ENCODE measurements around the gene OOSP3. TPM values are rescaled to one million over a fixed set of nuclear protein-coding genes. Genes with fewer than 3 reads are reported as not detected.

The OOSP3 gene
- total and polyA plus RNA-seq, 2 donors: 0.05 TPM; not detected in 1

- Histone ChIP-seq H3K27ac (ENCODE audit: low read depth in 1 of 2, low read length in 1 of 2) (no peak overlapping the region), H3K4me1 (ENCODE audit: control insufficient read depth in 2 of 2, insufficient read depth in 2 of 2, low read length in 2 of 2) (no peaks in the 10 kb centered on the region), H3K27me3 (ENCODE audit: control insufficient read depth in 2 of 2, insufficient read depth in 1 of 2, low read length in 1 of 2) (no peaks in the 10 kb centered on the region), H3K4me3 (ENCODE audit: low read length in 2 of 2) (no peak overlapping the region), H3K36me3 (ENCODE audit: control insufficient read depth in 2 of 2, insufficient read depth in 2 of 2, low read length in 1 of 2) (no peaks in the 10 kb centered on the region), H3K9me3 (ENCODE audit: control insufficient read depth in 2 of 2, insufficient read depth in 1 of 2, low read length in 1 of 2) (peaks cover 1 to 8% of the 10 kb centered on the region in 2 donors)
- DNase-seq (ENCODE audit: low read depth in 6 of 9, low spot score in 9 of 9): peak in 7 of 9 donors; percentile 6 to 58 (median 13)
- 90% methylated on average over 3 of the region's 3 CpGs for whole genome bisulfite sequencing
These were observed 40.5 kb downstream of the OOSP3 start for GRCh38 chr11:59918987-59919589.

GRCh38 chr11:59923813-59924212 is 45.2 kb downstream of the OOSP3 start:
- Histone ChIP-seq H3K4me3 (ENCODE audit: low read length in 2 of 2) (no peak overlapping the region), H3K9me3 (ENCODE audit: control insufficient read depth in 2 of 2, insufficient read depth in 1 of 2, low read length in 1 of 2) (peaks cover 1 to 18% of the 10 kb centered on the region in 2 donors)
- 98% methylated on average over 6 of the region's 6 CpGs for WGBS

DNA sequence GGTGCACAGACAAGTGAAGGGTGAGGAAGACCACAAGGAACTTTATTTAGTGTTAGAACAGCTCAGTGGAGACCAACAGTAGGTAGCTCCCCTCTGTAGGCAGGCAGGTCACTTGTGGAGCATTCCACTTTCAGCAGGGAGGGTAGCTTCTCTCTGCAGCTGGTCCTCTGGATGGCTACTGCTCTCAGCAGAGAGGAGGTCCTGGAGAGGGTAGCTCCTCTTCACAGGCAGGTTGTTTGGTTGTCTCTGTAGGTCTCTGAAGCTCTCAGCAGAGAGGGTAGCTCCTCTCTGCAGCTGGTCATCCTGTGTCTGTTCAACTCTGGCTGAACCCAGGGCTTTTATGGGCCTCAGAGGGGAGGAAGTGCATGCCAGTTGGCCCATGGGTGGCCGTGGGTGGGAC is 53.1 kb downstream of the OOSP3 start:
- H3K9me3 ChIP-seq (ENCODE audit: control insufficient read depth in 2 of 2, insufficient read depth in 1 of 2, low read length in 1 of 2): peaks cover 0 to 11% of the 10 kb centered on the region in 2 donors
- WGBS: 88% methylated on average over 1 of the region's 1 CpG
- H3K27ac ChIP-seq (ENCODE audit: low read depth in 1 of 2, low read length in 1 of 2): no peak overlapping the region
- H3K4me1 ChIP-seq (ENCODE audit: control insufficient read depth in 2 of 2, insufficient read depth in 2 of 2, low read length in 2 of 2): no peaks in the 10 kb centered on the region
- H3K4me3 ChIP-seq (ENCODE audit: low read length in 2 of 2): no peak overlapping the region
- H3K36me3 ChIP-seq (ENCODE audit: control insufficient read depth in 2 of 2, insufficient read depth in 2 of 2, low read length in 1 of 2): no peaks in the 10 kb centered on the region
- H3K27me3 ChIP-seq (ENCODE audit: control insufficient read depth in 2 of 2, insufficient read depth in 1 of 2, low read length in 1 of 2): no peaks in the 10 kb centered on the region
- DNase-seq (ENCODE audit: low read depth in 6 of 9, low spot score in 9 of 9): no peak

More at GRCh38 chr11:59923813-59924212, 45.2 kb downstream of the OOSP3 start:
- Histone ChIP-seq H3K27me3 (ENCODE audit: control insufficient read depth in 2 of 2, insufficient read depth in 1 of 2, low read length in 1 of 2) (no peaks in the 10 kb centered on the region), H3K36me3 (ENCODE audit: control insufficient read depth in 2 of 2, insufficient read depth in 2 of 2, low read length in 1 of 2) (no peaks in the 10 kb centered on the region), H3K4me1 (ENCODE audit: control insufficient read depth in 2 of 2, insufficient read depth in 2 of 2, low read length in 2 of 2) (no peaks in the 10 kb centered on the region), H3K27ac (ENCODE audit: low read depth in 1 of 2, low read length in 1 of 2) (no peak overlapping the region)
- peak in 1 of 9 donors; percentile 21 for DNase-seq (ENCODE audit: low read depth in 6 of 9, low spot score in 9 of 9)

DNA sequence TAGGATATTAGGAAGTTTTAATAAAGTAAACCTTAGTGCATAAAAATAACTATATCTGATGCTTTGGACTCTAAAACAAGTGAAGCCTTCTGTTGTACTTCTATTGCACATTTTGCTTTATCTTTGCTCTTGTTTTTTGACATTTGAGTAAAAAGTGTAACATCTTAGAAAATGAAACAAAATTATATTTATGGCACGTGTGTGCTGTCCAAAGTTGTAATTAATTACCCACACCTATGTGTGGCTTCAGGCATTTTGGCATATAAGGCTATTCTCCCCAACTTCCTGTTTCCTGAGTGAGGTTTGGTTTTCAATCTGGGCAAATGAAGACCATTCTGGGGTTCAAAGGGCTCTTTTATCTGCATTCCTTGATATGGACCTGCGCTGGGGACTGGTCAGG is 59.5 kb downstream of the OOSP3 start, which contains the start of gene OOSP1:
Gene OOSP1 (plus strand): TSS at position 301 of the 400 bp plus-strand sequence. CDS start 23 bp downstream, at position 324.
- no peaks in the 10 kb centered on the region for H3K4me1 ChIP-seq (ENCODE audit: control insufficient read depth in 2 of 2, insufficient read depth in 2 of 2, low read length in 2 of 2)
- no peak within 1 kb of the TSS for H3K4me3 ChIP-seq (ENCODE audit: low read length in 2 of 2)
- DNase-seq (ENCODE audit: low read depth in 6 of 9, low spot score in 9 of 9): no peak
- no peak within 1 kb of the TSS for H3K27ac ChIP-seq (ENCODE audit: low read depth in 1 of 2, low read length in 1 of 2)
- no peaks in the 10 kb centered on the region for H3K27me3 ChIP-seq (ENCODE audit: control insufficient read depth in 2 of 2, insufficient read depth in 1 of 2, low read length in 1 of 2)
- WGBS: 55% methylated on average over 2 of the region's 2 CpGs
- H3K36me3 ChIP-seq (ENCODE audit: control insufficient read depth in 2 of 2, insufficient read depth in 2 of 2, low read length in 1 of 2): no peaks in the 10 kb centered on the region
- H3K9me3 ChIP-seq (ENCODE audit: control insufficient read depth in 2 of 2, insufficient read depth in 1 of 2, low read length in 1 of 2): no peaks in the 10 kb centered on the region

DNA sequence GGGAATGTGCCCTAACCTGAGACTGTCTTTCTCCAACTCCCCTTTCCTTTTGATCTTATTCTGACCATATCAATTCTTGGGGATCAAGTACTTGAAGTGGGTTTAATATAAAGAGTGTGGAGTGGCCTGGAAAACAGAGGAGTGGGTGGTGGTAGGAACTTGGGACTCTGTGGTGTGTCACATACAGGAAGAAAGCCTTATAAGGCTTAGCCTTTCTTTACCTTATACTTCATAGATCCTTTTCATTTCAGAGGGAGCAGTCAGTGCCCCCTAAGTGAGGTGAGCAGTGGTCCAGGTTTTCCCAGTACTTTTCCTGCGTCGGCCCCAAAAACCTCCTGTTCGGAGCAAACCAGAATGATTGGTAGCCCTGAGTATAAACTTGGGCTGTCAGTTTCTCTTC is 60.1 kb downstream of the OOSP3 start:
- H3K9me3 ChIP-seq (ENCODE audit: control insufficient read depth in 2 of 2, insufficient read depth in 1 of 2, low read length in 1 of 2): no peaks in the 10 kb centered on the region
- DNase-seq (ENCODE audit: low read depth in 6 of 9, low spot score in 9 of 9): no peak
- H3K36me3 ChIP-seq (ENCODE audit: control insufficient read depth in 2 of 2, insufficient read depth in 2 of 2, low read length in 1 of 2): no peaks in the 10 kb centered on the region
- H3K4me3 ChIP-seq (ENCODE audit: low read length in 2 of 2): no peak overlapping the region
- H3K27ac ChIP-seq (ENCODE audit: low read depth in 1 of 2, low read length in 1 of 2): no peak overlapping the region
- WGBS: 98% methylated on average over 3 of the region's 3 CpGs
- no peaks in the 10 kb centered on the region for H3K27me3 ChIP-seq (ENCODE audit: control insufficient read depth in 2 of 2, insufficient read depth in 1 of 2, low read length in 1 of 2)
- H3K4me1 ChIP-seq (ENCODE audit: control insufficient read depth in 2 of 2, insufficient read depth in 2 of 2, low read length in 2 of 2): no peaks in the 10 kb centered on the region

- Histone ChIP-seq H3K4me1 (ENCODE audit: control insufficient read depth in 2 of 2, insufficient read depth in 2 of 2, low read length in 2 of 2) (no peaks in the 10 kb centered on the region), H3K27me3 (ENCODE audit: control insufficient read depth in 2 of 2, insufficient read depth in 1 of 2, low read length in 1 of 2) (no peaks in the 10 kb centered on the region), H3K27ac (ENCODE audit: low read depth in 1 of 2, low read length in 1 of 2) (no peak overlapping the region), H3K9me3 (ENCODE audit: control insufficient read depth in 2 of 2, insufficient read depth in 1 of 2, low read length in 1 of 2) (no peaks in the 10 kb centered on the region), H3K4me3 (ENCODE audit: low read length in 2 of 2) (no peak overlapping the region), H3K36me3 (ENCODE audit: control insufficient read depth in 2 of 2, insufficient read depth in 2 of 2, low read length in 1 of 2) (no peaks in the 10 kb centered on the region)
- DNase-seq (ENCODE audit: low read depth in 6 of 9, low spot score in 9 of 9): no peak
- WGBS: 83% methylated on average over 2 of the region's 2 CpGs
These were observed 60.9 kb downstream of the OOSP3 start for GRCh38 chr11:59939482-59939881.

GRCh38 chr11:59941091-59941490 is 62.5 kb downstream of the OOSP3 start:
- Histone ChIP-seq H3K27me3 (ENCODE audit: control insufficient read depth in 2 of 2, insufficient read depth in 1 of 2, low read length in 1 of 2) (no peaks in the 10 kb centered on the region), H3K36me3 (ENCODE audit: control insufficient read depth in 2 of 2, insufficient read depth in 2 of 2, low read length in 1 of 2) (no peaks in the 10 kb centered on the region), H3K27ac (ENCODE audit: low read depth in 1 of 2, low read length in 1 of 2) (no peak overlapping the region), H3K4me3 (ENCODE audit: low read length in 2 of 2) (no peak overlapping the region), H3K4me1 (ENCODE audit: control insufficient read depth in 2 of 2, insufficient read depth in 2 of 2, low read length in 2 of 2) (no peaks in the 10 kb centered on the region), H3K9me3 (ENCODE audit: control insufficient read depth in 2 of 2, insufficient read depth in 1 of 2, low read length in 1 of 2) (no peaks in the 10 kb centered on the region)
- WGBS: 96% methylated on average over 4 of the region's 4 CpGs
- DNase-seq (ENCODE audit: low read depth in 6 of 9, low spot score in 9 of 9): no peak

- DNase-seq (ENCODE audit: low read depth in 6 of 9, low spot score in 9 of 9): no peak
- 99% methylated on average over 3 of the region's 3 CpGs for WGBS
- Histone ChIP-seq H3K27ac (ENCODE audit: low read depth in 1 of 2, low read length in 1 of 2) (no peak overlapping the region), H3K9me3 (ENCODE audit: control insufficient read depth in 2 of 2, insufficient read depth in 1 of 2, low read length in 1 of 2) (no peaks in the 10 kb centered on the region), H3K4me3 (ENCODE audit: low read length in 2 of 2) (no peak overlapping the region), H3K27me3 (ENCODE audit: control insufficient read depth in 2 of 2, insufficient read depth in 1 of 2, low read length in 1 of 2) (no peaks in the 10 kb centered on the region), H3K4me1 (ENCODE audit: control insufficient read depth in 2 of 2, insufficient read depth in 2 of 2, low read length in 2 of 2) (no peaks in the 10 kb centered on the region), H3K36me3 (ENCODE audit: control insufficient read depth in 2 of 2, insufficient read depth in 2 of 2, low read length in 1 of 2) (no peaks in the 10 kb centered on the region)
These were observed 65.6 kb downstream of the OOSP3 start for GRCh38 chr11:59943997-59944714.

- no peaks in the 10 kb centered on the region for H3K27me3 ChIP-seq (ENCODE audit: control insufficient read depth in 2 of 2, insufficient read depth in 1 of 2, low read length in 1 of 2)
- H3K27ac ChIP-seq (ENCODE audit: low read depth in 1 of 2, low read length in 1 of 2): no peak overlapping the region
- no peaks in the 10 kb centered on the region for H3K9me3 ChIP-seq (ENCODE audit: control insufficient read depth in 2 of 2, insufficient read depth in 1 of 2, low read length in 1 of 2)
- 91% methylated on average over 2 of the region's 2 CpGs for WGBS
- no peak overlapping the region for H3K4me3 ChIP-seq (ENCODE audit: low read length in 2 of 2)
- H3K4me1 ChIP-seq (ENCODE audit: control insufficient read depth in 2 of 2, insufficient read depth in 2 of 2, low read length in 2 of 2): no peaks in the 10 kb centered on the region
- no peak for DNase-seq (ENCODE audit: low read depth in 6 of 9, low spot score in 9 of 9)
- H3K36me3 ChIP-seq (ENCODE audit: control insufficient read depth in 2 of 2, insufficient read depth in 2 of 2, low read length in 1 of 2): no peaks in the 10 kb centered on the region
These were observed 66.1 kb downstream of the OOSP3 start for GRCh38 chr11:59944720-59945119.
